Lower lobe of right lung (tissue), 2 donors: ENCODE measurements around the gene SMG9. TPM values are rescaled to one million over a fixed set of nuclear protein-coding genes. Genes with fewer than 3 reads are reported as not detected.
A peak's percentile ranks its signal among the peaks of the same experiment; 100 is the strongest.
"Not testable (repeated sequence)": the region's sequence is repeated elsewhere in the genome, so short reads cannot be mapped to it uniquely, and the experiment has no call there.

ENCODE experiments used
- ATAC-seq, 2 donors: fragments of 200-7000 bp; cut with Tn5 transposase; one replicate each; pipeline ENCODE4 v1.9.1; 2020 to 2022; ENCODE audit warnings: mild to moderate bottlenecking in 2 of 2, moderate library complexity in 2 of 2
- DNase-seq: peaks from one replicate; pipeline ENCODE4 v3.0.0-alpha.2; 2020
- H3K27ac ChIP-seq: fragments of 200-600 bp; one replicate; pipeline ENCODE4 v1.8.0; 2022
- H3K27me3 ChIP-seq: fragments of 200-600 bp; one replicate; pipeline ENCODE4 v1.8.0; 2022; ENCODE audit warnings: low read depth
- H3K36me3 ChIP-seq: fragments of 200-600 bp; one replicate; pipeline ENCODE4 v1.8.0; 2022; ENCODE audit warnings: mild to moderate bottlenecking
- H3K4me1 ChIP-seq: fragments of 200-600 bp; one replicate; pipeline ENCODE4 v1.8.0; 2022
- H3K4me3 ChIP-seq: fragments of 200-600 bp; one replicate; pipeline ENCODE4 v1.8.0; 2022; ENCODE audit warnings: mild to moderate bottlenecking
- H3K9me3 ChIP-seq: fragments of 200-600 bp; one replicate; pipeline ENCODE4 v1.8.0; 2022
- CTCF ChIP-seq: fragments of 200-600 bp; IDR thresholded peaks from one replicate; pipeline ENCODE4 v1.8.0; 2022; ENCODE audit warnings: antibody characterized with exemption, mild to moderate bottlenecking
- intact Hi-C: fragments of 100-400 bp; cut with DNase I; formaldehyde crosslinking; loops from one replicate; pipeline ENCODE4 v1.11.0; 2022
- total RNA-seq: library from RNA; stranded (reverse); fragmentation: NEBNext Ultra II Directional; extraction: Animal tissue kit (Norgen Biotek cat#: 25700); gene quantifications from one replicate; pipeline ENCODE4 v1.2.1, GENCODE V29; 2021
- donor health status: DM: no; HTN: yes; CAD: no; lungs with severe emphysema.

SMG9 gene
- total RNA-seq, 1 donor from 2014 or later = 47.3 TPM

GRCh38 chr19:43777163-43777695 lies 22.5 kb upstream of the SMG9 start:
- H3K27ac ChIP-seq = peak overlapping the region; percentile 8

GRCh38 chr19:43776286-43776685 lies 21.5 kb upstream of the SMG9 start:
- DNase-seq (no peak), ATAC-seq (no peak)
- no peak overlapping the region for H3K27ac ChIP-seq
- no peaks in the 10 kb centered on the region for H3K9me3 ChIP-seq
- TF ChIP-seq CTCF = no peak
- peaks cover 35% of the 10 kb centered on the region for H3K4me1 ChIP-seq
- H3K4me3 ChIP-seq = no peak overlapping the region
- H3K27me3 ChIP-seq = no peaks in the 10 kb centered on the region
- no peaks in the 10 kb centered on the region for H3K36me3 ChIP-seq
- intact Hi-C loops = no loop called here

More at GRCh38 chr19:43777163-43777695, 22.5 kb upstream of the SMG9 start:
- intact Hi-C loops = no loop called here
- TF ChIP-seq CTCF = no peak
- H3K9me3 ChIP-seq = no peaks in the 10 kb centered on the region
- no peaks in the 10 kb centered on the region for H3K36me3 ChIP-seq
- H3K4me1 ChIP-seq = peaks cover 35% of the 10 kb centered on the region
- no peaks in the 10 kb centered on the region for H3K27me3 ChIP-seq
- ATAC-seq = no peak
- H3K4me3 ChIP-seq = no peak overlapping the region
- DNase-seq = no peak

GRCh38 chr19:43775299-43775890 lies 20.6 kb upstream of the SMG9 start:
- no peak for DNase-seq
- Histone ChIP-seq H3K36me3 (no peaks in the 10 kb centered on the region), H3K27me3 (no peaks in the 10 kb centered on the region), H3K4me1 (peaks cover 35% of the 10 kb centered on the region), H3K9me3 (no peaks in the 10 kb centered on the region), H3K27ac (no peak overlapping the region), H3K4me3 (no peak overlapping the region)
- no peak for TF ChIP-seq CTCF
- no peak for ATAC-seq
- intact Hi-C loops = no loop called here

GRCh38 chr19:43774940-43775258 lies 20.1 kb upstream of the SMG9 start:
- DNase-seq, intact Hi-C loops, H3K36me3 ChIP-seq, H3K27ac ChIP-seq, H3K27me3 ChIP-seq, H3K9me3 ChIP-seq: not testable (repeated sequence)
- ATAC-seq = peak in 1 of 2 donors; percentile 2
- H3K4me1 ChIP-seq = peaks cover 33% of the 10 kb centered on the region
- H3K4me3 ChIP-seq = peak overlapping the region; percentile 35

- peak; percentile 62 for TF ChIP-seq CTCF
- no peaks in the 10 kb centered on the region for H3K9me3 ChIP-seq
- DNase-seq = peak; percentile 76
- H3K27me3 ChIP-seq = no peaks in the 10 kb centered on the region
- intact Hi-C loops = no loop called here
- no peaks in the 10 kb centered on the region for H3K36me3 ChIP-seq
- peaks cover 27% of the 10 kb centered on the region for H3K4me1 ChIP-seq
- H3K27ac ChIP-seq = no peak overlapping the region
- H3K4me3 ChIP-seq = peak overlapping the region; percentile 35
- peak; percentile 86 to 92 for ATAC-seq
Measured at GRCh38 chr19:43774103-43774939, 19.6 kb upstream of the SMG9 start.

- ATAC-seq (no peak), DNase-seq (no peak)
- H3K9me3 ChIP-seq = no peaks in the 10 kb centered on the region
- peaks cover 21% of the 10 kb centered on the region for H3K4me1 ChIP-seq
- intact Hi-C loops = no loop called here
- H3K27ac ChIP-seq = no peak overlapping the region
- H3K36me3 ChIP-seq = no peaks in the 10 kb centered on the region
- H3K4me3 ChIP-seq = no peak overlapping the region
- H3K27me3 ChIP-seq = no peaks in the 10 kb centered on the region
- no peak for TF ChIP-seq CTCF
Measured at GRCh38 chr19:43773725-43774102, 19.0 kb upstream of the SMG9 start.
